GM21526 (cell line): ENCODE measurements around the gene SCAF4.
"Not testable (repeated sequence)": the region's sequence is repeated elsewhere in the genome, so short reads cannot be mapped to it uniquely, and the experiment has no call there.

Source experiments
- ATAC-seq: cut with Tn5 transposase; IDR thresholded peaks from one replicate; pipeline ENCODE4 v1.9.1; 2021; ENCODE audit warnings: moderate library complexity; ENCODE audit not compliant: unreplicated experiment, low FRiP score

SCAF4 gene

GRCh38 chr21:31675960-31676359 is 56.0 kb downstream of the SCAF4 start:
- ATAC-seq: no peak

GRCh38 chr21:31675318-31675717 is 56.6 kb downstream of the SCAF4 start:
- ATAC-seq: no peak

- ATAC-seq: no peak
These were observed 58.5 kb downstream of the SCAF4 start for GRCh38 chr21:31673321-31673912.

GRCh38 chr21:31671931-31672330 is 60.0 kb downstream of the SCAF4 start:
- no peak for ATAC-seq

GRCh38 chr21:31671146-31671716 is 60.7 kb downstream of the SCAF4 start:
- no peak for ATAC-seq

GRCh38 chr21:31670070-31670469 is 61.8 kb downstream of the SCAF4 start:
- ATAC-seq: no peak

- ATAC-seq: no peak
These were observed 63.0 kb downstream of the SCAF4 start for GRCh38 chr21:31668651-31669491.

- ATAC-seq: no peak
These were observed 64.3 kb downstream of the SCAF4 start for GRCh38 chr21:31667639-31668038.

- ATAC-seq: no peak
These were observed 64.8 kb downstream of the SCAF4 start for GRCh38 chr21:31667132-31667531.

- no peak for ATAC-seq
These were observed 65.4 kb downstream of the SCAF4 start for GRCh38 chr21:31666445-31667010.

GRCh38 chr21:31665869-31666268 is 66.0 kb downstream of the SCAF4 start:
- not testable (repeated sequence) for ATAC-seq

- ATAC-seq: no peak
These were observed 66.5 kb downstream of the SCAF4 start for GRCh38 chr21:31665397-31665796.

GRCh38 chr21:31663584-31664249 is 68.2 kb downstream of the SCAF4 start:
- no peak for ATAC-seq

GRCh38 chr21:31660591-31660990 is 71.3 kb downstream of the SCAF4 start:
- ATAC-seq: no peak

- peak; percentile 35 for ATAC-seq
These were observed 71.7 kb downstream of the SCAF4 start for GRCh38 chr21:31660259-31660565.

GRCh38 chr21:31659536-31660258 is 72.2 kb downstream of the SCAF4 start, which contains the start of gene SOD1:
Gene SOD1, plus strand, starts transcription at chr21:31659693. Its CDS starts 77 bp downstream, at chr21:31659770.
- peak; percentile 94 for ATAC-seq

GRCh38 chr21:31659286-31659535 is 72.7 kb downstream of the SCAF4 start:
- no peak for ATAC-seq

- no peak for ATAC-seq
These were observed 73.9 kb downstream of the SCAF4 start for GRCh38 chr21:31658053-31658452.

- no peak for ATAC-seq
These were observed 75.5 kb downstream of the SCAF4 start for GRCh38 chr21:31656199-31657095.
